GM12891 (cell line): ENCODE data around the gene TSPY10.
"Not testable (repeated sequence)": the region's sequence is repeated elsewhere in the genome, so short reads cannot be mapped to it uniquely, and the experiment has no call there.

Experiments used
- POLR2A ChIP-seq: IDR thresholded peaks from 2 replicates; pipeline ENCODE4 v1.6.1; 2011; ENCODE audit warnings: low read depth, low read length, control low read depth
- POLR2AphosphoS5 ChIP-seq: IDR thresholded peaks from 2 replicates; pipeline ENCODE4 v1.6.1; 2011; ENCODE audit warnings: low read depth, low read length, control low read depth
- POU2F2 ChIP-seq: IDR thresholded peaks from 2 replicates; pipeline ENCODE4 v1.6.1; 2011; ENCODE audit warnings: low read depth, mild to moderate bottlenecking, control low read depth, low read length, moderate library complexity
- SPI1 ChIP-seq: IDR thresholded peaks from 2 replicates; pipeline ENCODE4 v1.6.1; 2011; ENCODE audit warnings: low read depth, low read length, control low read depth
- TAF1 ChIP-seq: IDR thresholded peaks from 2 replicates; pipeline ENCODE4 v1.6.1; 2011; ENCODE audit warnings: low read depth, low read length, control low read depth

DNA sequence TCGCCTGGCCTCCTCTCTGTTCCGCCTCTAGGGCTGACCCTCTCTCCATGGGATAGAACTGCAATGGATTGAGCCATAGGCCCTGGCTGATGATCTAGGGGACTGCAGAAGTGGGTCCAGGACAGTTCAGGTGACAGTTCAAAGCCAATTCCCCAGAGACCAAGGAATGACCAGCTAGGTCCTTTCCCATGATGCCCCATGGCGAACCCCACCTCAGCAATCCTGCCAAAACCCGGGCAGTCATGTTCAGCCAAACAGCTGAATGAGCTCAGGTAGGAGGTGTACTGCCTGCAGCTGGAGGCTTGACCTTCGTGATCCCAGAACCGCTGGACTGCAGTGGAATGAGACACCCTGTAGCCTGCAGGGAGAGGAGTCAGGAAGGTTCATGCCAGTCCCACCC lies 23.3 kb upstream of the TSPY10 start:
- TF ChIP-seq POLR2A, POLR2AphosphoS5, POU2F2, SPI1, TAF1: not testable (repeated sequence)
